Caco-2 (cell line): ENCODE measurements around the gene CHST2. TPM values are rescaled to one million over a fixed set of nuclear protein-coding genes. Genes with fewer than 3 reads are reported as not detected.
"Not testable (repeated sequence)": the region's sequence is repeated elsewhere in the genome, so short reads cannot be mapped to it uniquely, and the experiment has no call there.

ENCODE experiments used
- BruUV-seq: library from RNA; stranded (reverse); fragments of 400-500 nt; replicated peaks from 2 replicates; lab custom pipeline; 2021; lab: Mats Ljungman, UMichigan
- CTCF ChIA-PET: fragments of 300-600 bp; sonication (Branson Sonifier 250); formaldehyde crosslinking; loops from one replicate; lab custom pipeline; 2022; ENCODE audit warnings: antibody characterized with exemption; lab: Charles Lee
- POLR2A ChIA-PET: fragments of 300-600 bp; sonication (Branson Sonifier 250); formaldehyde crosslinking; loops from one replicate; lab custom pipeline; 2022; ENCODE audit warnings: antibody characterized with exemption; lab: Charles Lee
- DNase-seq, 2 experiments: peaks; one replicate each; pipeline versions ENCODE4 v3.0.0 to v3.0.0-alpha.2; 2020 to 2022
- H3K27me3 ChIP-seq: replicated peaks from 2 replicates; pipeline ENCODE4 v1.6.0; 2011; ENCODE audit warnings: low read length; ENCODE audit not compliant: control insufficient read depth, insufficient read depth
- H3K36me3 ChIP-seq: 2 replicates; pipeline ENCODE4 v1.5.1; 2011; ENCODE audit warnings: low read length; ENCODE audit not compliant: control insufficient read depth, insufficient read depth
- H3K4me1 ChIP-seq: fragments of 250-450 bp; sonication (Bioruptor Pico); 2 replicates; pipeline ENCODE4 v1.5.1; 2020; ENCODE audit warnings: mild to moderate bottlenecking
- H3K4me3 ChIP-seq: 2 replicates; pipeline ENCODE4 v1.5.1; 2011; ENCODE audit warnings: low read depth, mild to moderate bottlenecking, control low read depth, low read length
- H3K9me3 ChIP-seq: fragments of 250-450 bp; sonication (Bioruptor Pico); 2 replicates; pipeline ENCODE4 v1.5.1; 2020; ENCODE audit warnings: mild to moderate bottlenecking, moderate library complexity
- H3K27ac Mint-ChIP-seq: one replicate; pipeline ENCODE4 v1.8.0; 2022; ENCODE audit warnings: mixed read lengths; ENCODE audit not compliant: unreplicated experiment
- H3K27me3 Mint-ChIP-seq: one replicate; pipeline ENCODE4 v1.8.0; 2022; ENCODE audit warnings: mixed read lengths; ENCODE audit not compliant: insufficient read depth, unreplicated experiment
- H3K36me3 Mint-ChIP-seq: one replicate; pipeline ENCODE4 v1.8.0; 2022; ENCODE audit warnings: mild to moderate bottlenecking, mixed read lengths; ENCODE audit not compliant: insufficient read depth, unreplicated experiment
- H3K4me1 Mint-ChIP-seq: one replicate; pipeline ENCODE4 v1.8.0; 2022; ENCODE audit warnings: low read depth, mixed read lengths; ENCODE audit not compliant: unreplicated experiment
- H3K4me3 Mint-ChIP-seq: one replicate; pipeline ENCODE4 v1.8.0; 2022; ENCODE audit warnings: mild to moderate bottlenecking, moderate library complexity, mixed read lengths; ENCODE audit not compliant: unreplicated experiment
- H3K9me3 Mint-ChIP-seq: one replicate; pipeline ENCODE4 v1.8.0; 2022; ENCODE audit warnings: mixed read lengths; ENCODE audit not compliant: unreplicated experiment
- intact Hi-C: fragments of 100-400 bp; cut with micrococcal nuclease; formaldehyde crosslinking; loops from one replicate; pipeline ENCODE4 v1.10.0; 2022; ENCODE audit not compliant: unreplicated experiment
- total RNA-seq: library from RNA; stranded (reverse); gene quantifications from 2 replicates; pipeline ENCODE4 v1.2.3, GENCODE V29; 2022
- TF ChIP-seq, protein P1 (sequence below), 2 experiments: fragments of 200-600 bp in 1 of 2; IDR thresholded peaks; 1 replicate in 1 of 2; 2 replicates in 1 of 2; pipeline versions ENCODE4 v1.5.1 to v1.8.0; 2011 to 2022; ENCODE audit warnings: antibody characterized with exemption in 1 of 2, control low read depth in 1 of 2, inconsistent platforms in 1 of 2, low read depth in 1 of 2, low read length in 1 of 2, mild to moderate bottlenecking in 1 of 2, moderate library complexity in 1 of 2; ENCODE audit not compliant: insufficient read depth in 1 of 2, severe bottlenecking in 1 of 2, unreplicated experiment in 1 of 2

The CHST2 gene
- total RNA-seq, 1 experiment from 2014 or later, result not detected

DNA sequence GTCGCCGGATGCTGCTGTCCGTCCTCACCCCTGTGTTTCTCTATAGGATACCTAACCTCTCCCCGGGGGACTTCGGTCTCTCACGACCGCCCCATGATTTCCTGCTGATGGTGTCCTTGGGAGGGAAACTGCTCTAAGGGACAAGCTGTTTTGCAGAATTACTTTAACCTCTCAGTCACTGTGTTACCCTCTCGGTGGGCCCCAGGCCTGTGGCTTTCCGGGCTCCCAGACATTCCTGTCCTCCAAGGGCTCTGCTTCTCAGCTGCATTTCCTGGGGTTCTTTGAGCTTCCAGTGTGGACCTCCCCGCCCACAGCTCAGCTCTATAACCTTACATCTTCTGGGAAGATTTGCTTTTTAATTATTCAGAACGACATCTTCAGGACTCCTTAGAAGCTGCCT, 40.9 kb downstream of the CHST2 start:
- Histone ChIP-seq H3K4me3 (no peak overlapping the region), H3K36me3 (no peaks in the 10 kb centered on the region), H3K27me3 (no peaks in the 10 kb centered on the region), H3K4me1 (no peaks in the 10 kb centered on the region), H3K9me3 (no peaks in the 10 kb centered on the region)
- TF ChIP-seq, protein P1, sequence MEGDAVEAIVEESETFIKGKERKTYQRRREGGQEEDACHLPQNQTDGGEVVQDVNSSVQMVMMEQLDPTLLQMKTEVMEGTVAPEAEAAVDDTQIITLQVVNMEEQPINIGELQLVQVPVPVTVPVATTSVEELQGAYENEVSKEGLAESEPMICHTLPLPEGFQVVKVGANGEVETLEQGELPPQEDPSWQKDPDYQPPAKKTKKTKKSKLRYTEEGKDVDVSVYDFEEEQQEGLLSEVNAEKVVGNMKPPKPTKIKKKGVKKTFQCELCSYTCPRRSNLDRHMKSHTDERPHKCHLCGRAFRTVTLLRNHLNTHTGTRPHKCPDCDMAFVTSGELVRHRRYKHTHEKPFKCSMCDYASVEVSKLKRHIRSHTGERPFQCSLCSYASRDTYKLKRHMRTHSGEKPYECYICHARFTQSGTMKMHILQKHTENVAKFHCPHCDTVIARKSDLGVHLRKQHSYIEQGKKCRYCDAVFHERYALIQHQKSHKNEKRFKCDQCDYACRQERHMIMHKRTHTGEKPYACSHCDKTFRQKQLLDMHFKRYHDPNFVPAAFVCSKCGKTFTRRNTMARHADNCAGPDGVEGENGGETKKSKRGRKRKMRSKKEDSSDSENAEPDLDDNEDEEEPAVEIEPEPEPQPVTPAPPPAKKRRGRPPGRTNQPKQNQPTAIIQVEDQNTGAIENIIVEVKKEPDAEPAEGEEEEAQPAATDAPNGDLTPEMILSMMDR (IDR thresholded peaks at IDR 0.05; ENCODE audit: insufficient read depth in 1 of 2, low read depth in 1 of 2, low read length in 1 of 2, severe bottlenecking in 1 of 2, unreplicated experiment in 1 of 2), result no peak
- no TSS peak for BruUV-seq
- Mint-ChIP-seq H3K9me3 (no peaks in the 10 kb centered on the region), H3K4me1 (no peaks in the 10 kb centered on the region), H3K4me3 (no peak overlapping the region), H3K27me3 (peaks cover 18% of the 10 kb centered on the region), H3K27ac (no peak overlapping the region), H3K36me3 (no peaks in the 10 kb centered on the region)
- ChIA-PET POLR2A (no interaction called here), CTCF (no interaction called here)
- intact Hi-C loops, result no loop called here
- no peak for DNase-seq

DNA sequence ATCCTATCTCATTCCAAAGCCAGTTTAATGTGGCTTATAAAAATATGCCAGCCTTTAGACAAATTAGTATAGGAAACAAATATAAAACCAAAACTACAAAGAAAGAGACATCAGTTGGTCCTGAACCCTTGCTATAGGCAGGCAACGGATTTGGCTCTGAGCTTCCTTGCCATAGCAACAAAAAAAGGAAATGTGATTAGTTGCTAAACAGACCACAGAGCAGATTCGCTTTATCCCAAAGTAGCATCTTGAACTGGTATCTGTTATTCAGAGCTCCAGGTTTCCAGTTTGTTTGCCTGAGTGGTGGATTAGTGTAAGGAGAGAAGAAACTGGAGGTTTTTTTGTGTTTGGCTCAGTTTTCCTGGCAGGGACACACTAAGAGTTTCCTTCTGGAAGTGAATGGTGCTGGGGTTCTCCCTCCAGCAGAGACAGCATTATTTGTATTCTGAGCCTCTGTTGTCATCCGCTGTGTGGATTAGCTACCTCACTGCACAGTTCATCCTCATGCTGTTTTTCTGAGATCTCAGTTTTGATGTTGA, 44.1 kb downstream of the CHST2 start:
- Histone ChIP-seq H3K4me3 (no peak overlapping the region), H3K36me3 (no peaks in the 10 kb centered on the region), H3K4me1 (no peaks in the 10 kb centered on the region), H3K27me3 (no peaks in the 10 kb centered on the region), H3K9me3 (no peaks in the 10 kb centered on the region)
- ChIA-PET POLR2A (no interaction called here), CTCF (no interaction called here)
- no peak for DNase-seq
- no peak overlapping the region for H3K4me3 Mint-ChIP-seq
- H3K27ac Mint-ChIP-seq, result no peak overlapping the region
- H3K27me3 Mint-ChIP-seq, result peaks cover 21% of the 10 kb centered on the region
- H3K36me3 Mint-ChIP-seq, result no peaks in the 10 kb centered on the region
- H3K9me3 Mint-ChIP-seq, result no peaks in the 10 kb centered on the region
- intact Hi-C loops, result no loop called here
- TF ChIP-seq, protein P1 (IDR thresholded peaks at IDR 0.05; ENCODE audit: insufficient read depth in 1 of 2, low read depth in 1 of 2, low read length in 1 of 2, severe bottlenecking in 1 of 2, unreplicated experiment in 1 of 2), result no peak
- no TSS peak for BruUV-seq
- no peaks in the 10 kb centered on the region for H3K4me1 Mint-ChIP-seq

DNA sequence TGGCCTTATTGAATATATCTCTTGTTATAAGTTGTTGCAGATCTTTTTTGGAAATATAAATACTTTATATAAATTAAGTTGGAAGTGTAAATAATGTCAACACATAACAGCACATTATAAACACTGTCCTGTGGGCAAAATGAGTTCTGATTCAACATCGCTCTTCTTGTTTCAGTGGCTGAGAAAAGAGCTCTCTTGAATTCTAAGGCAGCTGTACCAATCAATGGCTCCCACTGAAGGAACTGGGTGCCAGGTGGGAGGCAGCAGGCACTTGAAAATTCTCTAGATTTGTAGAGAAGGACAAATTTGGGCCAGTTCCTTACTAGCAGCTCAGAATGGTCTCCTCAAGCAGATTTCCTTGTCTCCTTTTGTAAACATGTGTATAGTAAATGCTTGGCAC, 45.6 kb downstream of the CHST2 start:
- H3K27me3 ChIP-seq, result no peaks in the 10 kb centered on the region
- H3K27me3 Mint-ChIP-seq, result peaks cover 25% of the 10 kb centered on the region
- no peak for DNase-seq
- H3K9me3 ChIP-seq, result no peaks in the 10 kb centered on the region
- intact Hi-C loops, result no loop called here
- TF ChIP-seq, protein P1 (IDR thresholded peaks at IDR 0.05; ENCODE audit: insufficient read depth in 1 of 2, low read depth in 1 of 2, low read length in 1 of 2, severe bottlenecking in 1 of 2, unreplicated experiment in 1 of 2), result no peak
- H3K4me3 ChIP-seq, result no peak overlapping the region
- no peaks in the 10 kb centered on the region for H3K9me3 Mint-ChIP-seq
- H3K4me1 Mint-ChIP-seq, result no peaks in the 10 kb centered on the region
- no TSS peak for BruUV-seq
- no peaks in the 10 kb centered on the region for H3K4me1 ChIP-seq
- H3K27ac Mint-ChIP-seq, result no peak overlapping the region
- CTCF ChIA-PET, result no interaction called here
- H3K4me3 Mint-ChIP-seq, result no peak overlapping the region
- H3K36me3 ChIP-seq, result no peaks in the 10 kb centered on the region
- POLR2A ChIA-PET, result no interaction called here
- no peaks in the 10 kb centered on the region for H3K36me3 Mint-ChIP-seq

DNA sequence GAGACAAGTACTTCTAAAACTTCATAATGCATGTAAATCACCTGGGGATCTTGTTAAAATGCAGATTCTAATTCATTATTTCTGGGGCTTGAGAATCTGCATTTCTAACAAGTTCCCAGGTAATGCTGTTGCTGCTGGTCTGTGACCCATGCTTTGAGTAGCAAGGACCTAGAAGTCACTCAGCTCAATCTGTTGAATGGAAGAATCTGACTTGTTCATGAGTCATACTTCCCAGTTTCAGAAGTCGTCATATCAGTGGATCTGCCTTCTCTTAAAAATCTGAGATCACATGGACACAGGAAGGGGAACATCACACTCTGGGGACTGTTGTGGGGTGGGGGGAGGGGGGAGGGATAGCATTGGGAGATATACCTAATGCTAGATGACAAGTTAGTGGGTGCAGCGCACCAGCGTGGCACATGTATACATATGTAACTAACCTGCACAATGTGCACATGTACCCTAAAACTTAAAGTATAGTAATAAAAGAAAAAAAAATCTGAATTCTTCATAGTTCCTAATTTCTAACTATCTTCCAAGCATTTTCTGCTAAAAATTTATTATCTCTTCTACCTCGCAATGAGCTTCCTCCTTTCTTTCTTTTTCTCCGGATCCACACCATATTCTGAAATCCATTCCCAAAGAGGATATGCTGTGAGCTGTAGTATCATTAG, 46.2 kb downstream of the CHST2 start:
- H3K36me3 Mint-ChIP-seq, CTCF ChIA-PET, DNase-seq, H3K27me3 ChIP-seq, POLR2A ChIA-PET, H3K9me3 ChIP-seq, intact Hi-C loops, H3K4me1 Mint-ChIP-seq, H3K9me3 Mint-ChIP-seq, H3K4me3 Mint-ChIP-seq, H3K27ac Mint-ChIP-seq, H3K4me3 ChIP-seq, H3K36me3 ChIP-seq, H3K4me1 ChIP-seq, BruUV-seq: not testable (repeated sequence)
- H3K27me3 Mint-ChIP-seq, result peaks cover 21% of the 10 kb centered on the region
